ENCODE measurements around the gene CD93. TPM values are rescaled to one million over a fixed set of nuclear protein-coding genes. Genes with fewer than 3 reads are reported as not detected.

CD93 gene
- total RNA-seq, 6 experiments from 2014 or later, result 3.9 to 21.5 (median 9.2) TPM

- no peak for ATAC-seq
- no CpG with 5 or more reads among the region's 8 CpGs for WGBS (ENCODE audit: insufficient coverage, low coverage, low lambda C conversion rate, missing lambda C conversion rate)
Observed at GRCh38 chr20:23117738-23118137, 31.6 kb upstream of the CD93 start.

GRCh38 chr20:23116311-23117089 lies 30.4 kb upstream of the CD93 start:
- WGBS (ENCODE audit: insufficient coverage, low coverage, low lambda C conversion rate, missing lambda C conversion rate), result 47% methylated on average over 7 of the region's 10 CpGs
- DNase-seq, result no peak
- H3K4me3 ChIP-seq, result no peak overlapping the region
- H3K4me1 ChIP-seq, result no peaks in the 10 kb centered on the region
- no peak overlapping the region for H3K27ac ChIP-seq
- TF ChIP-seq CTCF (IDR thresholded peaks at IDR 0.05), result no peak
- TF ChIP-seq POLR2A (IDR thresholded peaks at IDR 0.05), result no peak
- H3K9me3 ChIP-seq, result no peaks in the 10 kb centered on the region
- ATAC-seq, result no peak
- H3K27me3 ChIP-seq, result no peaks in the 10 kb centered on the region
- intact Hi-C loops (cut with DNase I), result no loop called here
- H3K36me3 ChIP-seq, result no peaks in the 10 kb centered on the region

More at GRCh38 chr20:23117738-23118137, 31.6 kb upstream of the CD93 start:
- no peak for DNase-seq
- Histone ChIP-seq H3K27me3 (no peaks in the 10 kb centered on the region), H3K9me3 (no peaks in the 10 kb centered on the region), H3K27ac (no peak overlapping the region), H3K36me3 (no peaks in the 10 kb centered on the region), H3K4me1 (no peaks in the 10 kb centered on the region), H3K4me3 (no peak overlapping the region)
- no peak for TF ChIP-seq POLR2A (IDR thresholded peaks at IDR 0.05)
- no peak for TF ChIP-seq CTCF (IDR thresholded peaks at IDR 0.05)
- intact Hi-C loops (cut with DNase I), result no loop called here

GRCh38 chr20:23115822-23116221 lies 29.7 kb upstream of the CD93 start:
- H3K27ac ChIP-seq, result no peak overlapping the region
- no peak overlapping the region for H3K4me3 ChIP-seq
- no peaks in the 10 kb centered on the region for H3K27me3 ChIP-seq
- H3K36me3 ChIP-seq, result no peaks in the 10 kb centered on the region
- H3K9me3 ChIP-seq, result no peaks in the 10 kb centered on the region
- intact Hi-C loops (cut with DNase I), result no loop called here
- ATAC-seq, result peak in 2 of 4 donors; percentile 21 to 33
- 58% methylated on average over 3 of the region's 3 CpGs for WGBS (ENCODE audit: insufficient coverage, low coverage, low lambda C conversion rate, missing lambda C conversion rate)
- no peak for DNase-seq
- TF ChIP-seq POLR2A (IDR thresholded peaks at IDR 0.05) (no peak), CTCF (IDR thresholded peaks at IDR 0.05) (no peak)
- H3K4me1 ChIP-seq, result no peaks in the 10 kb centered on the region

- no peak for ATAC-seq
- no peak for DNase-seq
- intact Hi-C loops (cut with DNase I), result no loop called here
- WGBS (ENCODE audit: insufficient coverage, low coverage, low lambda C conversion rate, missing lambda C conversion rate), result 81% methylated on average over 7 of the region's 8 CpGs
- no peaks in the 10 kb centered on the region for H3K27me3 ChIP-seq
- H3K4me3 ChIP-seq, result no peak overlapping the region
- peak overlapping the region in 1 of 3 donors; percentile 33 for H3K27ac ChIP-seq
- no peaks in the 10 kb centered on the region for H3K36me3 ChIP-seq
- no peaks in the 10 kb centered on the region for H3K9me3 ChIP-seq
- no peaks in the 10 kb centered on the region for H3K4me1 ChIP-seq
- TF ChIP-seq CTCF (IDR thresholded peaks at IDR 0.05) (no peak), POLR2A (IDR thresholded peaks at IDR 0.05) (no peak)
Observed at GRCh38 chr20:23114448-23115082, 28.4 kb upstream of the CD93 start.
